Hematopoietic multipotent progenitor cell treated with erythropoietin and hydrocortisone succinate and interleukin-3 and kit ligand, for 4 days (in vitro differentiated cells): ENCODE results near the gene NKX6-1.

ENCODE experiments used
- DNase-seq: peaks from one replicate; pipeline ENCODE4 v3.0.0-alpha.2; 2015

NKX6-1 gene

DNA sequence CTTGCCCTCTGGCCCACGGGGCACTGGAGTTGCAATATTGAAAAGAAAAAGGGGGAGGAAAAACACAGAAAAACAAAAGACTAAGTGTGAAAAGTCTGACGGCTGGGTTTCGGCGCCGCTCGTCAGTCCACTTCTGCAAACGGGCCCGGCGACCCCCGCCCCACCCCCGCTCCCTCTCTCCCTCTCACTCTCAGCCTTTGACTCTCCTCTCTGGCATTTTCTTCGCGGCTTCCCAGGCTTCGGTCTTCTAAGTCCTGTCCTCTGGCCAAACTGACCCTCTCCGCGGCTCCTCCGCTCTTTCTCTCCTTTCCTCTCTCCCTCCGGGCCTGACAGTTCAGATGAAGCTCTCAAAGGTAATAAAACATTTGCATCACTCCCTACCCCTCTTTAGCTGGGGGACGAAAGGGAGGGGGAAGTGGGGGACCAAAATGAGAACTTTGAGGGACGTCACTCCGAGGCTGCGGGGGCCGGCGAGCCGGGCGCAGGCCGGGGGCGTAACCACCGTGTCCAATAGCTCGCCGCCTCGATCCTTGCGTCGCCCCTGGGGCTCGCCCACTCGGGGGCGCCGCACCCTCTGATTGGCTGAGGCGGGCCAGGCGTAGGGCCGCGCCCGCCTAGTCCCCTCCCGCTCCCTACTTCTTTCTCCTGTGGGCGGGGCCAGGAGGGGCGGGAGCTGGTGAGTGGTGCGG lies at the start of gene NKX6-1:
NKX6-1 (minus strand) TSS at position 358 of the 689 bp plus-strand sequence. CDS start 1,064 bp downstream, outside the sequence.
- DNase-seq: peak; percentile 67

DNA sequence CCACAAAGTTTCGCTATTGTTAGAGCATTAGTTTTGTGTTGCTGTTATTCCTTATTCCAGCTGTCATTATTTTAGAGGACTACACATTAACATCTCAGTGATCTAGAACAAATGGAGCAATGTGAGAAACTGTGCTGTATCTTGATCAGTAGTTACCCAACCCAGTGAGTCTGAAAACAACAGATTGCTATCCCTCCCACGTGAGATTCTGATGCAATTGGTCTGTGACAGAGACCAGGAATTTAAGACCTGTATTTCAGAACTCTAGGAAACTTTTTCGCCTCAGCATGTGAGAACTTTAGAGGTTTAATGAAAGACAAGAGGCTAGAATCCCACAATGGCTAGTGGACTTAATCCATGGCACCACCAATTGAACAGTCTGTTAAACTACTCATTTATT lies 48.1 kb upstream of the NKX6-1 start:
- DNase-seq: peak; percentile 10

DNA sequence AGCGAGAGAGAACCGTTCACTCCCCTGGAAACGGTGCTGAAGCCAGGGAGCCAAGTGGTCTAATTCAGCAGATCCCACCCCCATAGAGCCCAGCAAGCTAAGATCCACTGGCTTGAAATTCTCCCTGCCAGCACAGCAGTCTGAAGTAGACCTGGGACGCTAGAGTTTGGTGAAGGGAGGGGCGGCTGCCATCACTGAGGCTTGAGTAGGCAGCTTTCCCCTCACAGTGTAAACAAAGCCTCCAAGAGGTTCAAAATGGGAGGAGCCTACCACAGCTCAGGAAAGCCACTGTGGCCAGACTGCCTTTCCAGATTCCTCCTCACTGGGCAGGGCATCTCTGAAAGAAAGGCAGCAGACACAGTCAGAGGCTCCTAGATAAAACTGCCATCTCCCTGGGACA lies 46.0 kb upstream of the NKX6-1 start:
- DNase-seq: no peak

DNA sequence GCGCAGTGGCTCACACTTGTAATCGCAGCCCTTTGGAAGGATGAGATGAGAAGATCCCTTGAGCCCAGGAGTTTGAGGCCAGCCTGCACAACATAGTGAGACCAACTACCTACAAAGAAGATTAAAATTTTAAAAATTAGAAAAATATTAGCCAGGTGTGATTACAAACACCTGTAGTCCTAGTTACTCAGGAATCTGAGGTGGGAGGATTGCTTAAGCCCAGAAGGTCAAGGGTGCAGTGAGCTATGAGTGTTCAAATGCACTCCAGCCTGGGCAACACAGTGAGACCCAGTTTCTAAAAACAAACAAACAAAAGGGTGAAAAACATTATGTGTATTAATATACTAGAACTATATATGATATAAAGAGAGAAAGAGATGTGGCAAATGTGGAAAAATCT lies 36.8 kb upstream of the NKX6-1 start:
- DNase-seq: no peak

DNA sequence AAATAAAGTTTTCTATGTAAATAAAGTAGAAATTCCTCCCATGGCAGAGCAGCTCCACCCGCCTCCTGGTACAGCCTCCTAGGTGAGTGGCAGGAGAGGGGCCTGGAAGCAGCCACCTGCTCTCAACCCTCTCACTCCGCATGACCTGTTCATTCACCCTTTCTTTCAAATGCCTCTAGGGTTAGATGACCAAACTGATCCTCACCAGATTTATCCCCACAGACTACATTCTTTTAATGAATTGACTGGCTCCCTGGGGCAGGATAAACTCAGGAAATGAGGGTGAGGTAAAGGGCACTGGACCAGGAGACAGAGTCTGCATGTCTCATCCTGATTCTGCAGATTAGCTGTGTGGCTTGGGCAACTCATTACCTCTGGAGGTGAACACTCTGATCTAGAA lies 32.6 kb upstream of the NKX6-1 start:
- DNase-seq: no peak

DNA sequence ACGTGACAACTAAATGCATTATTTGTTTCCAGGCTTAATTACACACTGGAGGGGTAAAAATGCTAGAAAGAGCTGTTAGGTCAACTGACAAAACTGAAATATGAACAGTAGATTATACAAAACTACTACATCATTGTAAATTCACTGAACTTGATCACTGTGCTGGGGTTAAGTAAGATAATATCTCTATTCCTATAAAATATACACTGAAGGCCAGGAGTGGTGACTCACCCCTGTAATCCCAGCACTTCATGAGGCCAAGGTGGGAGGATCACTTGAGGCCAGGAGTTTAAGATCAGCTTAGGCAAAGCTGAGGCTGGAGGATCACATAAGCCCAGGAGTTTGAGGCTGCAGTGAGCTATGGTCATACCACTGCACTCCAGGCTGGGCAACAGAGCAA lies 31.8 kb upstream of the NKX6-1 start:
- no peak for DNase-seq

DNA sequence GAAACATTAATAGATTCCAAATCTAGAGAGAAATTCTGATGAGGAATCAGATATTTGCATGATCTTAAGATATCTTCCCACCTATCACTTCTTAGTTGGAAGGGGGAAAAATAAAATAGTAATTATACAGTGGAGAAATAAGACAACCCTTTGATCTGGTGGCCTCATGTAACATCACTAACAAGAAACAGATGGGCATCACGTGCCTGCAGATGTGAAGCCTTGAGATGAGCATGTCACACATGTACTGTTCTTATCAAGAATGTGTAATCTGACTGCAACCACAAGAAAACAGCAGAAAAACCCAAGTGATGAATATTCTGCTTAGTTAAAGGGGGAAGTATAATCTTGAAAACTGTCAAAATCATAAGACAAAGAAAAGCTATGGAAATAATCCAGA lies 31.4 kb upstream of the NKX6-1 start:
- peak; percentile 54 for DNase-seq

DNA sequence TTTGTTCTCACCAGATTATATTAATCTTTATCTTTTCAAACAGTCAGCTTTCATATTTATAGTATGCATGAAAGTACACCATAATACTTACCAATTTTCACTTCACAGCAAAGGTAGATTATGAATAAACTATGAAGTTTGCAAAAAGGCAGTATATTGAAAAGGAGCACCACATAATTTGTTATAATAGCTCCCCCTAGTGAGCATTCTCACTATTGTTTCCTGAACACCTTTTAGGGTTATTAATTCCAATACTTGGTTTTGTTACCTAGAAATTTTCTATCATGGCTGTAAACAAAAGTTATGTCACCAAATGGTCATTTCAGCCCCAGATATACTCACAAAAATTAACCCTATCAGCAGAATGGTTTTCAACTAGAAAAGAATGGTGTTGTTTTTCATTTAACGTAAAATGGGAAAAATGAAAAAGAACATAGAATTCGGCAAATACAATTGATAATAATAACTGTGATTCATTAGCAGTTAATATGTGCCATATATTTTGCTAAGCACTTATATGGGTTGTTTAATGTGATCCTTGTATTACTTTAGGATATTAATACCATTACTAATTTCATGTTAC lies 30.2 kb upstream of the NKX6-1 start:
- peak; percentile 66 for DNase-seq

DNA sequence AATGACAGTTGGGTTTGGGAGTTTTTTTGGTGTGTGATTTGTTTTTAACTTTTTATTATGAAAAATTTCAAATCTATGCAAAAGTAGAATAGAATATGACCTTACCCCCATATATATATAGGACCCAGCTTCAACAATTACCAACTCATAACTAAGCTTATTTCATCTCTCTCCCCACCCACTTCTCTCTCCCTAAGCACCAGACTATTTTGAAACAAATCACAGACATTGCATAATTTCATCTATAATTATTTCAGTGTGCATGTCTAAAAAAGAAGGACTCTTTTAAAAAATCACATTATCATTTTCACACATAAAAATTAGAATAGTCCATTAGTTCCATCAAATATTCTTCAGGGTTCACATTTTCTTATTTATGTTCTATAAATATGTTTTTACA lies 28.3 kb upstream of the NKX6-1 start:
- no peak for DNase-seq

DNA sequence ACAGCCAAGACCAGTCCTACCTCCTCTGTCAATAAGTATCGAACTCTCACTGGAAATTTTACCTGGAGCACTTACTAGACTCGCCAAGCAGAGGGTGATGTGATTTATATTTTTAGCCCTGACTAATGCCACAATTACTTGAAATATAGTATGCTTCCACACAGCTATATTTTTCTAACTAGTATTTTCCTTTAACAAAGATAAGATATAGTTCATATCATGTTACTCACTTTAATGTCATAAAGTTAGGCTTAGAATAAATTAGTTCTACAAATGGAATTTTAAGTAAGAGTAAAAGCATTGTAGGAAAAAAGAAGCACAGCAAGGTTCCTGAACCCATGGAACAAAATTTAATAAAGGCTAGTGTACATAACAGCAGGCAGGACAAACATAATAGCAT lies 16.0 kb upstream of the NKX6-1 start:
- DNase-seq: no peak

DNA sequence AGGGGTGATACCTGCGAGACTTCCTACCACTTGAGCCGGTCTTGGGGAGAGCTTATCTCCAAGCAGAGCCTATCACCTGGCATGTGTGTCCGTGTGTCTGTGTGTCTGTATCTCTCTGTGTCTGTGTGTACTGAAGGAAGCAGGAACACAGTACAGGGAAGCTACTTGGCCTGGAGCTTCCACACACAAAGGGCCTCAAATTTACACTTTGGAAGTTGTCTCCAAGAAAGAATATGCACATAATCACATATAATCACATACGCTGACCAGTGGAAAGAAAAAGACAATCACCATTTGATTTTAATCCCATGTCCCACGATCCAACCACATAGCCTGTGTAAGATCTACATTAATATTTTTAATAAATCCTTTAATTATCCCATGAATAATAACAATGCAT lies 13.2 kb upstream of the NKX6-1 start:
- DNase-seq: no peak

DNA sequence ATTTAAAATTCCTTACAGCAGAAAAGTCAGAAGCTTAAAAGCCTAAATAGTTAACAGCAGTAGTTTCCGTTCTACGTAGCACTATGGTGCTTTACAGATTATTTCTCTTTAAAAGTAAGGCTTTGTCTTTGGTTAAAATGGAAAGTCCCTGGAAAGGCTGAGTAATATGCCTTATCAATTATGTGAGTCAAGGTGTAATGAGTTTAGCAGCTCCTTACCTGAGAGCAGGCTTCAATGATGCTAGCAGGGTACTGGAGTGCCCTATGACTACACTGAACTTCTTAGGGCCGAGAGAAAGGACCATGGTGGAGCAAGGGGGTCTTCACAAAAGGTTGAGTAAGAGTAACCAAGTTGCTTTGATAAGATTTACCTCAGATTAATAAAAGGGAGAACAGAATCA lies 12.6 kb upstream of the NKX6-1 start:
- DNase-seq: no peak

DNA sequence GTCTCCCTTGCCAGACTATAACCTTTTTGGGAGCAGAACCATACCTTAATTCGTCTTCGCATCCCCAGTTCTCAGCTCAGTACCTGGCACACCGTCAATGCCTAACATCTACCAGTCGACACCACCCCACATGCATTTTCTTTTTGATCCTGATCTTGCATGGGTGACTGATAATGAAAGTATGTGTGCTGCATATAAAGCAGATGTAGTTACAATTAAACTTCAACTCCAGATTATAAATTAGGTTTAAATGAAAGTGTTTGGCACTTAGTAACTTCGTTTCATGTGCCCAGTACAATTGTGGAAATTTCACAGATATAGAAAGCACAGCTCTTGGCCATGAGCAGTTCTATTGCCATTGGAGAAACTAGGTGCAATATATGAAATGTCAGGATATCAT lies 8.8 kb upstream of the NKX6-1 start:
- no peak for DNase-seq

DNA sequence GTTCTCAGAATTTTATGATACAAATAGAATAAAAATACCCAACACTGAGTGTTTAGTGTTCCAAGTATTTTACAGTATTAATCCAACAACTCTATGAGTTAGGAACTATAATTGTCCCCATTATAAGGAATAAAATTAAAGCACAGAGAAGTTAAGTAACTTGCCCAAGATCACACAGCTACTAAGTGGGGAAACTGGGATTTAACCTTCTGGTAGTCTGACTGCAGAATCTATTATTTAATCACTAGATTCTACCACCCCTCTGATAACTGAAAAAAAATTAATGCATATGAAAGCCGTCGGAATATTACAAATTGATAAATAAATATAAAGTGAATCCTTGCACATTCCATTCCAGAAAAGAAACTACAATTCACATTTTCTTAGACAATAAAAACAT lies 5.7 kb upstream of the NKX6-1 start:
- DNase-seq: no peak

DNA sequence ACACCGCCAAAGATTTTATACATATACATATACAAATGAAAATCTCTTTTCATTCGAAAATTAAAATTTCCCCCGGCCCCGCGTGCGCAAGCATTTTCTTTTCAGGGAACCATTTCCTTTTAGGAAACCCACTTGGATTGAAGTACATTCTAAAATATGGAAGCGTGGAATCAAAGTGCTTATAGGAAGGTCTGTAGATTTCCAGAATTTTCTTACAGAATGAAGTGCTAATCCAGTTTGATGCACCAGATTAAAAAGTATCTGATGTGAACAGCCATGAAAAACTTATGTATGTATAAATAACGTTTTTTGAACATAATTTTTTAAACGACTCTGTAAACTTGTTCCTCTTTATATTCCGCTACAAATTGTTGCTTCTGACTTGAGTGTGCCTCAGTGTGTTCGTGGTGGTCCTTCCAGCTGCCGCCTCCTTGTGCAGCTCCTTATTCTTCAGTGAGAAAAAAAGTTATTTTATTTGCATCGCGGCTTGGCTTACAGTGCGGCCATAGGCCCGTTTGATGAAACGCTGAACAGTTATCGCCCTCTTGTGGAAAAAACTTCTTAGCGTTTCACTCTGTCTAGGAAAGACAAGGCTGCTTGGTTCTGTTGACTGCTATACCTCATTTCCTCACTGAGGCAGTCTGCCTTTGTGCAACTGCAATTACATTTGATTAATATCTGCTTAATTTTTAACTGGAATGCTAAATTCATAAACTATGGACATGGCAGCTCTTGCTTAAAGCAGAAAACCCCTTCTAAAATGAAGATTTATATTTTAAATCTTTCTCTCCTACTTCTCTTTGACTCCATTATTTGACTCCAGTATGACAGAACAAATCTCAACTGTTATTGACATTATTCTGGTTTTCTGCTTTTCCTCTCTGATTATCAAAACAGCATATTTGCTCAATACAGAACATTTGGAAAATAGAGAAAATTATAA lies 4.7 kb upstream of the NKX6-1 start:
- peak; percentile 87 for DNase-seq

DNA sequence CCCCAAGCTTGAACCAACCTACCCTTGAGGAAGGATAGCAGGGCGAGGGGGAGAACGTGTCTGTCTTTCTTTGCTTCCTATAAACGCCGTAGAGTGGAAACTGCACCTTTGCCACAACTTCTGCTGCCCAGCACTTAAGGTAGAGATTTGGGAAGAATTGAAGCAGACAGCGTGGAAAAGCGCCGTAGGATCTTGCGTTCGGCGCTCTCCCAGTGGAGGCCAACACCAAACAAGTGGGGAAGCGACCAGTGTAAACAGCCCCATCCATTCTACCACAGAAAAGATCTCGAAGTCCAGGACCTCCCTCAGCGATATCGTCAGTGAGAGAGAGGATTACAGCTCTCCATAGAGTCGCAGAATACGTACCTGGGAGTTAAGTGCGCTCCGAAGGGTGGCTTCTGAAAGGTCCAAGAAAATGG lies 3.9 kb upstream of the NKX6-1 start:
- no peak for DNase-seq

DNA sequence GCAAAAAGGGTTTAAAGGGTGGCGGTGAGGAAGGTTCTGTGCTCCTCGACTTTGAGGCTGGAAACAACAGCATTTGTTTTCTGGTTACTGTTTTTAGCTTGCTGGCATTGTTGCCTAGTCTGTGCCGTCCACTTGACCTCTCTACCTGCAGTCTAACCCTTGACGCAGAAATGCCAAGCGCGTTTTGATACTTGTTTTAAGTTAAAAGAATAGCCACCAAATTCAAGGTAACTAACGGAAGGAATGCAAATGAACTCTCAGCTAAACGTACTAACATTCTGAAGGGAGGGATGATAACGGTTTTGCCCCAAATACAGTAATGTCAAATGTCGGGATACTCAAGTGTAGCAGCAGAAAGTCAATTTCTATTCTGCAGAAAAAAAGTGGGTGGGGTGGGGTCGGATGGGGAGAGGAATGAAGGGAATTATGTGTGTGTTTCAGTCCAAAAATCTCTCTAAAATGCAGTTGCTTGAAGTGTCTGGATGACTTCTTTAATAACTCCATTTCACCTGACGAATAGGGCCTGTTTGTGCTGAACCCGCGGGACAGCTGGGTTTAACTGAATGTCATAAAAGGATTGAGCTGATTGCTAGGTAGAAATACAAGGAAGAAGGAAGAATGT lies 3.4 kb upstream of the NKX6-1 start:
- DNase-seq: no peak

DNA sequence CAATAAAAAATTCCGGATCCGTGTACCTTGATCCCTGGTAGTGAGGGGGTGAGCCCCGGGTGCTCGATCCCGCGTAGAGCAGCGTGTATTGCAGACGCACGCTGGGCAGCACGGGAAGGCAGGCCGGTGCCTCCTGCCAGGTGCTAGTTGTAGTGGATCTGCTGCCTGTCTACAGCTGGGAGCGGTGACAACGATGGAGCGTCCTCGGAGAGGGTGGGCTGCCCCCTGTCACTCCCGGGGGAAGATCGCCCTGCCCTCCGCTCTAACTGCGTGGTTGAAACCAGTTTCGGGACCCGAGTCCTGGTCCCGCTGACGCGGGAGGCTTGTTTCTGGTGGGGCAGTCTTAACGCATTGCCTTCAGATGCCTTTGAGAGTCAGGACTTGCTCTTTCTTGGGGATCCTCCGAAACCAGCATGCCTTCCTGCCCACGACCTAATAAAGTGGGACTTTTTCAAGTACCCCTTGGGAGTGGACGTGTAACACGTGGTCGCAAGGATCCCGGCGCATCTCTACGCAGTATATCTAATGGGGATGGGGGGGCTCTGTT lies 2.7 kb upstream of the NKX6-1 start:
- DNase-seq: no peak

DNA sequence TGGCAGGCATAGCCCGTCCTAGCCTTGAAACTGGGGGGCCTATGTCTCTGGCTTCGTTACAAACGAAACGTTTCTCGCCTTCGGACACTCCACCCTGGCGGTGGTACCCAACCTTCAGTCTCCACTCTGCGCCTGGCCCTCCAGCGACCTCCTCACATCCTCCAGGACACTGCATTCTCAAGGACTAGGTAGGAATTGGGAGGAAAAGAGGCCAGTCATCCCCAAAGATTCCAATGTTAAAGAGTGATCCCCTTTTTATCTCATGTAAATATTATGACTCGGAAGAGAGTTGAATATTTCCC lies 2.1 kb upstream of the NKX6-1 start:
- DNase-seq: no peak

DNA sequence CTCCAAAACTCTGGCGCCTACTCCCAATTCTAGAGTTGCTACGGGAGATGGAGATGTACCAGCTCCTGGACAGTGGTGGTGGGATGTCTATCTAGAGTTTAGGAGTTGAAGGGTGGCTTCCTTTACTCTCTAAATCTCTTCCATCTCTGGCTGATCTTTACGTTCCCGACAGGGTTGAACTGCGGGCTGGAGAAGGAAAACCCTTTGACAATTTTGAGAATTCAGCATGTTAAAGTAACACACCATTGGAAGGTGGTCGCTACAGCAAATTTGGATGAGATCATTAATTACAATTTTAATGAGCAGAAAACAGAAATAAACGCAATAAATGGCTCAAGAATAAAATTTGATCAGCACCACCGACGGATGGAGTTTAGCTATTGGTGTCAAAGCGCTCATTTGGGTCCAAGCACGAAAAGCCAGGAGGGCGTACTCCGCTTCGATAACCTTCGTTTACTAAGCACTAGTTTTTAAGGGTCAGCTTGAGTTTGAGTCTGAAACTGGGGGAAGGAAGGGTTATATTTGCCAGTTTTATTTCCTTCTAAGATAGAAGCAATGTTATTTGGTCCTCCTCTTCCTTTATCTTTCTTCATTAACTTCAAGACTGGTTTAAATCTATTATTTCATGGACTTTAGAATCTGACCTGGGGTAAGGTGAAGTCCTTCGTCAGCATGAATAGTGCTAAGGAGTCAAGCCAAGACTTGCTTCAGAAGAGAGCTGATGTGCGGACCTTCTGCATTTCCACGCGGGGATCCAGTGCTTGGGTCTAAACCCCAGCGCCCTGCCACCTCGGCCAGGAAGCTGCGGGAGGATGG lies 1.5 kb upstream of the NKX6-1 start:
- no peak for DNase-seq

DNA sequence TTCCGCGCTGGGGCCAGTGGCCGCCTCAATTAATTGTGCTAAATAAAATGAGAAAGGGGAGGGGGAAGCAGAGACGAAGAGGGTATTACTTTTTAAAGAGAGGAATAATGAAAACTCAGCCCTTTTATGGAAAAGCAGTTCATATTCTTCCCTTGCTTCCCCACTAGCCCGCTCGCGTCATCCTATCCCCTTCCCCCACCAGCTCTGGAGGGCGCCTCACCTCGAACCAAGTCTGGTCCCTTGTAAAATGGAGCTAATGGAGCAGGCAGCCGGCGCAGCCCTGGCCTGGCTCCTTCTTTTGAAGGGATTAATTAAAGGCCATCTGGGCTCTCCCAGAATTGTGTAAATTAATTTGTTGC lies 511 bp upstream of the NKX6-1 start:
- DNase-seq: no peak

DNA sequence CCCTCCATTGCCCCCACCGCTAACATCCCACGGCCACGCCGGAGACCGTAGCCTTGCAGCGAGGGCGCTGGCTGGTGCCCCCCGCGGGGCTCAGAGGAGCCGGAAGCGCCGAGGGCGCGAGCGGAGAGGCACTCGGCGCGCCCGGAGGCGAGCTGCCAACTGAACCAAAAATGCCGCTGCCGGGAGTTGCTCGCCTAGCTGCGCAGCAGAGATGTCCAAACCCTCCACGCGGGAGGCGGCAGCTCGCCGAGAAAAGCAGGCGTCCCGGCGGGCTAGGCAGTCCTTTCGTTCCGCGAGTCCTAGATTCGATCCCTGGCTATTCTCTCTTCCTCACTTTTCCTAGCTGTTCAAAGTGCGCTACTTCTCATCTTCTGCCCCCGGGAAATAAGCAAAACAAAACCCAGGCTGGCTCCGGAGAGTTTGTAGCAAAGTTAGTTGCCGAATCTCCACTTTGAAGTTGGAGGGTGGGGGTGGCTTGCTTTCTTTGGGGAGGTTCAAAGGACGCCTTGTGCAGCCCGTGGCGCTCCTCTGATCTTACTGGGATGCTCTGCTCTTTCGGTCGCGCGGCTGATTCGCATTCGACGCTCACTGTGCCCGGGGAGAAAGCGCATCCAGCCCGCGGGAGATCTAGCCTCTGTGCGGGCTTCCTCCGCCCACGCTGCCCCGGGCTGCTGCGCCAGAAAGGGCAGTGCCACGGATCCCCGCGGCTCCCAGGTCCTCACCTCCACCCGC lies 723 bp downstream of the NKX6-1 start:
- peak; percentile 41 for DNase-seq
